ENCODE data around the gene ZBTB25. TPM values are rescaled to one million over a fixed set of nuclear protein-coding genes. Genes with fewer than 3 reads are reported as not detected.

Gene ZBTB25
- total RNA-seq, 2 experiments from 2014 or later = 18.4 to 35.4 TPM

- no TSS peak for BruUV-seq (replicated peaks)
- Histone ChIP-seq H3K27ac (ENCODE audit: low read depth, low read length, poor library complexity, severe bottlenecking) (peak overlapping the region; percentile 14), H3K36me3 (ENCODE audit: insufficient read depth, low read length) (peaks cover 88% of the 10 kb centered on the region), H4K20me1 (ENCODE audit: insufficient read depth, low read length) (no peaks in the 10 kb centered on the region), H3K4me1 (ENCODE audit: insufficient read depth, low read length, poor library complexity, severe bottlenecking) (peaks cover 12% of the 10 kb centered on the region), H2AFZ (ENCODE audit: low read length) (no peak overlapping the region), H3K4me3 (ENCODE audit: low read depth, low read length, poor library complexity, severe bottlenecking) (no peak overlapping the region), H3K4me2 (ENCODE audit: low read length) (no peak overlapping the region), H3K79me2 (ENCODE audit: insufficient read depth, low read depth, low read length) (no peaks in the 10 kb centered on the region), H3K9me3 (ENCODE audit: low read length) (no peaks in the 10 kb centered on the region), H3K9me2 (ENCODE audit: insufficient read depth, low read length) (no peaks in the 10 kb centered on the region)
- TF ChIP-seq EZH2phosphoT487 (IDR thresholded peaks at IDR 0.05; ENCODE audit: borderline replicate concordance, low read depth, low read length) (no peak), CTCF (conservative IDR thresholded peaks at IDR 0.05; ENCODE audit: low read length) (no peak)
- peak; percentile 60 for DNase-seq (ENCODE audit: low spot score)
- ChIA-PET POLR2A (no interaction called here), CTCF (ENCODE audit: unreplicated experiment) (no interaction called here)
- intact Hi-C loops (cut with micrococcal nuclease; ENCODE audit: unreplicated experiment) = no loop called here
Measured at GRCh38 chr14:64450255-64450654, 53.4 kb downstream of the ZBTB25 start.

- Histone ChIP-seq H3K79me2 (ENCODE audit: insufficient read depth, low read depth, low read length) (no peaks in the 10 kb centered on the region), H3K36me3 (ENCODE audit: insufficient read depth, low read length) (peaks cover 88% of the 10 kb centered on the region), H3K9me3 (ENCODE audit: low read length) (no peaks in the 10 kb centered on the region), H3K9me2 (ENCODE audit: insufficient read depth, low read length) (no peaks in the 10 kb centered on the region), H3K4me1 (ENCODE audit: insufficient read depth, low read length, poor library complexity, severe bottlenecking) (peaks cover 15% of the 10 kb centered on the region), H3K4me3 (ENCODE audit: low read depth, low read length, poor library complexity, severe bottlenecking) (no peak overlapping the region), H3K4me2 (ENCODE audit: low read length) (no peak overlapping the region), H3K27ac (ENCODE audit: low read depth, low read length, poor library complexity, severe bottlenecking) (no peak overlapping the region), H4K20me1 (ENCODE audit: insufficient read depth, low read length) (no peaks in the 10 kb centered on the region), H2AFZ (ENCODE audit: low read length) (no peak overlapping the region)
- no peak for TF ChIP-seq EZH2phosphoT487 (IDR thresholded peaks at IDR 0.05; ENCODE audit: borderline replicate concordance, low read depth, low read length)
- TF ChIP-seq CTCF (conservative IDR thresholded peaks at IDR 0.05; ENCODE audit: low read length) = no peak
- ChIA-PET CTCF (ENCODE audit: unreplicated experiment) (interaction anchor here (0.6 kb wide), 1 partner anchor 467 kb away, joined by 8 read pairs; no protein-coding TSS in a partner anchor), POLR2A (interaction anchor here (1.5 kb wide), 1 partner anchor 15 kb away, joined by 6 read pairs; no protein-coding TSS in a partner anchor)
- TSS peak; percentile 33 for BruUV-seq (replicated peaks)
- no peak for DNase-seq (ENCODE audit: low spot score)
- intact Hi-C loops (cut with micrococcal nuclease; ENCODE audit: unreplicated experiment) = no loop called here
Measured at GRCh38 chr14:64447876-64448670, 55.6 kb downstream of the ZBTB25 start.

All from OCI-LY7 (cell line).